SK-N-SH (cell line): Measurements from ENCODE around the gene AUTS2. TPM values are rescaled to one million over a fixed set of nuclear protein-coding genes. Genes with fewer than 3 reads are reported as not detected.

Source experiments
- CTCF ChIA-PET: fragments of 300-600, 350-600 bp; formaldehyde crosslinking; extraction: SDS; loops from one replicate; lab custom pipeline; 2021; lab: Yijun Ruan, JAX
- POLR2A ChIA-PET: fragments of 350-600 bp; sonication (Branson Sonifier 250); formaldehyde crosslinking; extraction: SDS; loops from one replicate; lab custom pipeline; 2020; ENCODE audit warnings: antibody characterized with exemption, inconsistent platforms; lab: Yijun Ruan, JAX
- DNase-seq: peaks from one replicate; pipeline ENCODE4 v3.0.0; 2012
- H2AFZ ChIP-seq: fragments of 200-600 bp; sonication (generic); 2 replicates; pipeline ENCODE4 v1.8.1; 2016; ENCODE audit warnings: antibody characterized with exemption, mild to moderate bottlenecking, low read depth
- H3F3A ChIP-seq: fragments of 200-600 bp; sonication (generic); replicated peaks from 2 replicates; pipeline ENCODE3; 2016; ENCODE audit warnings: antibody characterized with exemption, mild to moderate bottlenecking; ENCODE audit not compliant: insufficient read depth
- H3K27ac ChIP-seq, 2 experiments: fragments of 200-500 bp in 1 of 2; fragments of 200-600 bp in 1 of 2; sonication (Bioruptor generic) in 1 of 2; sonication (generic), shearing (Covaris generic) in 1 of 2; 2 replicates each; pipeline versions ENCODE4 v1.5.1 to v1.6.1; 2014 to 2016; ENCODE audit warnings: low read depth in 2 of 2, inconsistent platforms in 1 of 2, low read length in 1 of 2, mild to moderate bottlenecking in 1 of 2, mixed read lengths in 1 of 2
- H3K27me3 ChIP-seq: fragments of 200-600 bp; sonication (generic), shearing (Covaris generic); 2 replicates; pipeline ENCODE4 v1.6.1; 2016; ENCODE audit warnings: mixed run types; ENCODE audit not compliant: insufficient read depth
- H3K36me3 ChIP-seq, 2 experiments: fragments of 200-500 bp in 1 of 2; fragments of 200-600 bp in 1 of 2; sonication (Bioruptor generic) in 1 of 2; sonication (generic) in 1 of 2; replicated peaks in 1 of 2; 2 replicates each; pipeline versions ENCODE3 to v1.5.1; 2014 to 2016; ENCODE audit warnings: low read length in 1 of 2, mild to moderate bottlenecking in 1 of 2; ENCODE audit not compliant: insufficient read depth in 2 of 2, control insufficient read depth in 1 of 2
- H3K4me1 ChIP-seq, 2 experiments: fragments of 200-500 bp in 1 of 2; fragments of 200-600 bp in 1 of 2; sonication (Bioruptor generic) in 1 of 2; sonication (generic), shearing (Covaris generic) in 1 of 2; 2 replicates each; pipeline versions ENCODE4 v1.5.1 to v1.6.1; 2014 to 2016; ENCODE audit warnings: low read depth in 1 of 2, low read length in 1 of 2, mixed run types in 1 of 2; ENCODE audit not compliant: insufficient read depth in 2 of 2, control insufficient read depth in 1 of 2
- H3K4me2 ChIP-seq: fragments of 200-600 bp; sonication (generic), shearing (Covaris generic); 2 replicates; pipeline ENCODE4 v1.6.1; 2017; ENCODE audit warnings: mixed run types
- H3K4me3 ChIP-seq, 2 experiments: fragments of 200-500 bp in 1 of 2; fragments of 200-600 bp in 1 of 2; sonication (Bioruptor generic) in 1 of 2; sonication (generic), shearing (Covaris generic) in 1 of 2; 2 replicates each; pipeline versions ENCODE4 v1.5.1 to v1.8.1; 2014 to 2016; ENCODE audit warnings: low read depth in 2 of 2, inconsistent platforms in 1 of 2, low read length in 1 of 2, mild to moderate bottlenecking in 1 of 2, mixed read lengths in 1 of 2, moderate library complexity in 1 of 2
- H3K79me2 ChIP-seq: fragments of 200-600 bp; sonication (generic); 2 replicates; pipeline ENCODE4 v1.8.1; 2017; ENCODE audit warnings: mild to moderate bottlenecking; ENCODE audit not compliant: insufficient read depth
- H3K9ac ChIP-seq: fragments of 200-600 bp; sonication (generic); 2 replicates; pipeline ENCODE4 v1.6.1; 2017; ENCODE audit warnings: mixed run types
- H3K9me2 ChIP-seq: fragments of 200-600 bp; sonication (generic); 2 replicates; pipeline ENCODE4 v1.6.1; 2017; ENCODE audit warnings: mixed run types
- H3K9me3 ChIP-seq: fragments of 200-600 bp; sonication (generic); 2 replicates; pipeline ENCODE4 v1.6.1; 2017; ENCODE audit warnings: mixed run types, mild to moderate bottlenecking, moderate library complexity
- H4K20me1 ChIP-seq: fragments of 200-600 bp; sonication (generic); 2 replicates; pipeline ENCODE4 v1.6.1; 2017; ENCODE audit warnings: mild to moderate bottlenecking, mixed run types; ENCODE audit not compliant: insufficient read depth
- CHD2 ChIP-seq: fragments of 150-350 bp; IDR thresholded peaks from 2 replicates; pipeline ENCODE4 v1.6.1; 2018; ENCODE audit warnings: low read length; ENCODE audit not compliant: partially characterized antibody
- EP300 ChIP-seq, 2 experiments: IDR thresholded peaks; 2 replicates each; pipeline versions ENCODE4 v1.4.0 to v1.6.1; 2012; ENCODE audit warnings: borderline replicate concordance in 1 of 2, low read depth in 1 of 2, low read length in 1 of 2
- EZH2phosphoT487 ChIP-seq: fragments of 200-600 bp; sonication (generic); IDR thresholded peaks from 2 replicates; pipeline ENCODE4 v1.6.1; 2017; ENCODE audit warnings: low read depth, mixed run types, mild to moderate bottlenecking, antibody characterized with exemption, moderate library complexity, borderline replicate concordance
- FOSL2 ChIP-seq: IDR thresholded peaks from 2 replicates; pipeline ENCODE4 v1.4.0; 2012; ENCODE audit warnings: low read depth, mild to moderate bottlenecking, moderate library complexity, borderline replicate concordance
- FOXJ3 ChIP-seq: sonication (generic); formaldehyde crosslinking; IDR thresholded peaks from 2 replicates; pipeline ENCODE4 v1.5.1; 2020; ENCODE audit warnings: mild to moderate bottlenecking, missing genetic modification reagents
- FOXM1 ChIP-seq: IDR thresholded peaks from 2 replicates; pipeline ENCODE4 v1.4.0; 2012; ENCODE audit warnings: low read depth, mild to moderate bottlenecking
- GATA2 ChIP-seq: sonication (generic); formaldehyde crosslinking; IDR thresholded peaks from 2 replicates; pipeline ENCODE4 v1.5.0; 2020; ENCODE audit warnings: mild to moderate bottlenecking, missing genetic modification reagents
- MXI1 ChIP-seq: IDR thresholded peaks from 2 replicates; pipeline ENCODE4 v1.6.1; 2012; ENCODE audit warnings: mild to moderate bottlenecking, low read depth, low read length, improper control_type of control experiment
- NFIC ChIP-seq: IDR thresholded peaks from 2 replicates; pipeline ENCODE4 v1.4.0; 2012; ENCODE audit warnings: borderline replicate concordance
- POLR2AphosphoS5 ChIP-seq: IDR thresholded peaks from 2 replicates; pipeline ENCODE4 v1.6.1; 2012; ENCODE audit warnings: low read depth, low read length
- RAD21 ChIP-seq: IDR thresholded peaks from 2 replicates; pipeline ENCODE4 v1.6.1; 2012; ENCODE audit warnings: mild to moderate bottlenecking, low read length
- RFX5 ChIP-seq: IDR thresholded peaks from 2 replicates; pipeline ENCODE4 v1.6.1; 2012; ENCODE audit warnings: mild to moderate bottlenecking, improper control_type of control experiment, low read length
- SIN3A ChIP-seq: IDR thresholded peaks from 2 replicates; pipeline ENCODE4 v1.6.1; 2012; ENCODE audit warnings: low read depth, mild to moderate bottlenecking, low read length, moderate library complexity, borderline replicate concordance
- TAF1 ChIP-seq: IDR thresholded peaks from 2 replicates; pipeline ENCODE4 v1.6.1; 2012; ENCODE audit warnings: low read depth, mild to moderate bottlenecking, low read length, moderate library complexity, borderline replicate concordance
- TCF12 ChIP-seq: IDR thresholded peaks from 2 replicates; pipeline ENCODE4 v1.4.0; 2012
- TEAD4 ChIP-seq: IDR thresholded peaks from 2 replicates; pipeline ENCODE4 v1.4.0; 2012; ENCODE audit warnings: mild to moderate bottlenecking, borderline replicate concordance; ENCODE audit not compliant: insufficient read depth
- WGBS: methylation state at CpG from one replicate; pipeline ENCODE4 v1.1.6; 2017; ENCODE audit warnings: low lambda C conversion rate; 5-methylcytosine and 5-hydroxymethylcytosine counted together
- polyA plus RNA-seq, 3 experiments: library from polyadenylated mRNA; depleted of rRNA; stranded (reverse); fragments of >200 nt; gene quantifications; 2 replicates each; pipeline ENCODE4 v1.2.3, GENCODE V29; 2012
- TF ChIP-seq, protein P1 (sequence below): IDR thresholded peaks from 2 replicates; pipeline ENCODE4; 2012
- TF ChIP-seq, protein P2 (sequence below): fragments of 200-600 bp; sonication (generic); IDR thresholded peaks from 2 replicates; pipeline ENCODE4 v1.6.1; 2017; ENCODE audit warnings: antibody characterized with exemption, mild to moderate bottlenecking, moderate library complexity

AUTS2 gene
- polyA plus RNA-seq, 1 of the 3 experiments (the other 2 are of a cell fraction), result 15.6 TPM

DNA sequence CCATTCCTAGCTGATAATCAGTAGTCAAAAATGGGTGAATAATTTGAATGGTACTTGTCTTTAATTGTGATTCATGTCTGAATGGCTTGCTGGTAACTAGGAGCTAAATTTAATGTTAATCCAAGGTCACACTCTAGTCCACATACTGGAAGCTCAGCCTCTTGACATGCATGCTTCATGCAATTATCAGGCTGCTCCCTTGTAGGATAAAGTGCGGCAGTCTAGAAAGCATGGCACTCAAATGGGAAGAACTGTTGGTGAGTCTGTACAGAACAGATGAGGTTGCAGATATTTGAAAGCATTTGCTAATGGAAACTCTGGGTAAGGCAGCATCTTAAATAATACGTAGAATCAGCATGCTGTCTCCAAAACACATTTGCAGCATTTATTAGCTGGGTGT lies 499.4 kb downstream of the AUTS2 start:
- 0 out of 2 replicates have a peak, but pooled peaks cover 7% of the 10 kb centered on the region for H4K20me1 ChIP-seq
- peaks cover 26 to 28% of the 10 kb centered on the region in 2 experiments for H3K4me1 ChIP-seq
- no peak overlapping the region for H3K4me3 ChIP-seq
- no peaks in the 10 kb centered on the region for H3K27me3 ChIP-seq
- no peaks in the 10 kb centered on the region for H3K36me3 ChIP-seq
- no peak overlapping the region for H3K4me2 ChIP-seq
- H3K9me2 ChIP-seq, result no peaks in the 10 kb centered on the region
- peaks cover 18% of the 10 kb centered on the region for H3F3A ChIP-seq
- POLR2A ChIA-PET, result no interaction called here
- no peak for TF ChIP-seq SIN3A
- no peak for TF ChIP-seq RAD21
- TF ChIP-seq EP300 (IDR thresholded peaks at IDR 0.05; ENCODE audit: borderline replicate concordance in 1 of 2, low read depth in 1 of 2, low read length in 1 of 2), result no peak
- TF ChIP-seq GATA2 (CRISPR knock-in tag), result no peak; the same call in 1 of the 2 replicates
- TF ChIP-seq RFX5, result no peak
- TF ChIP-seq, all 33 proteins: peak for 0
- Histone ChIP-seq H3K27ac (no peak overlapping the region), H3K9ac (no peak overlapping the region), H3K9me3 (no peaks in the 10 kb centered on the region), H2AFZ (no peak overlapping the region), H3K79me2 (no peaks in the 10 kb centered on the region)
- 90% methylated on average over 2 of the region's 2 CpGs for WGBS
- CTCF ChIA-PET, result interaction anchor here (0.6 to 1.8 kb wide), 6 partner anchors 36 to 1609 kb away, joined by 3 to 7 read pairs (median 4); no protein-coding TSS in a partner anchor
- DNase-seq, result no peak

DNA sequence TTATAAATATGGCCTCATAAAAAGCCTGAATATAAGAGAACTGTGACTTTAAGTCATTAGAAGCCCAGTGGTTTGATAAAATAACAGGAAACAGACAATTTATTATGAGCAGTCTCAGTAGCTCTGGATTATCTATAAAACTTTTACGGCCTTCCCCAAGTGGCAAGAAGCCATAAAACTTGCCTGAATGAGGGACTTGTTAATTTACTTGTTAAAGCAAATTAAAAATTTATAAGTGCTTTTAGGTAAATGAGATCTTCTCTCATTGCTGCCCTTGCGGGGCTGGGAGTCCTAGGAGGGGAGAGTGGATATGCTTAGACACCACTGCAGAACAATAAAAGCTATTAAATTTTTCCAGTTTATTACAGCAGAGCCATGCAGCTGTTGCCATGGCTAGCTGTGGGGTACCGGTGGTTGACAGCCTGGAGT lies 499.9 kb downstream of the AUTS2 start:
- no peaks in the 10 kb centered on the region for H3K36me3 ChIP-seq
- no peaks in the 10 kb centered on the region for H3K9me2 ChIP-seq
- H2AFZ ChIP-seq, result no peak overlapping the region
- TF ChIP-seq FOXJ3 (CRISPR knock-in tag) (no peak), NFIC (no peak), TCF12 (no peak), TEAD4 (no peak), EZH2phosphoT487 (no peak), MXI1 (no peak), FOSL2 (no peak), CHD2 (no peak), POLR2AphosphoS5 (no peak), FOXM1 (no peak), TAF1 (no peak)
- TF ChIP-seq, protein P1, sequence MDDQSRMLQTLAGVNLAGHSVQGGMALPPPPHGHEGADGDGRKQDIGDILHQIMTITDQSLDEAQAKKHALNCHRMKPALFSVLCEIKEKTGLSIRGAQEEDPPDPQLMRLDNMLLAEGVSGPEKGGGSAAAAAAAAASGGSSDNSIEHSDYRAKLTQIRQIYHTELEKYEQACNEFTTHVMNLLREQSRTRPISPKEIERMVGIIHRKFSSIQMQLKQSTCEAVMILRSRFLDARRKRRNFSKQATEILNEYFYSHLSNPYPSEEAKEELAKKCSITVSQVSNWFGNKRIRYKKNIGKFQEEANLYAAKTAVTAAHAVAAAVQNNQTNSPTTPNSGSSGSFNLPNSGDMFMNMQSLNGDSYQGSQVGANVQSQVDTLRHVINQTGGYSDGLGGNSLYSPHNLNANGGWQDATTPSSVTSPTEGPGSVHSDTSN, result no peak
- TF ChIP-seq, protein P2, sequence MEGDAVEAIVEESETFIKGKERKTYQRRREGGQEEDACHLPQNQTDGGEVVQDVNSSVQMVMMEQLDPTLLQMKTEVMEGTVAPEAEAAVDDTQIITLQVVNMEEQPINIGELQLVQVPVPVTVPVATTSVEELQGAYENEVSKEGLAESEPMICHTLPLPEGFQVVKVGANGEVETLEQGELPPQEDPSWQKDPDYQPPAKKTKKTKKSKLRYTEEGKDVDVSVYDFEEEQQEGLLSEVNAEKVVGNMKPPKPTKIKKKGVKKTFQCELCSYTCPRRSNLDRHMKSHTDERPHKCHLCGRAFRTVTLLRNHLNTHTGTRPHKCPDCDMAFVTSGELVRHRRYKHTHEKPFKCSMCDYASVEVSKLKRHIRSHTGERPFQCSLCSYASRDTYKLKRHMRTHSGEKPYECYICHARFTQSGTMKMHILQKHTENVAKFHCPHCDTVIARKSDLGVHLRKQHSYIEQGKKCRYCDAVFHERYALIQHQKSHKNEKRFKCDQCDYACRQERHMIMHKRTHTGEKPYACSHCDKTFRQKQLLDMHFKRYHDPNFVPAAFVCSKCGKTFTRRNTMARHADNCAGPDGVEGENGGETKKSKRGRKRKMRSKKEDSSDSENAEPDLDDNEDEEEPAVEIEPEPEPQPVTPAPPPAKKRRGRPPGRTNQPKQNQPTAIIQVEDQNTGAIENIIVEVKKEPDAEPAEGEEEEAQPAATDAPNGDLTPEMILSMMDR, result no peak
- TF ChIP-seq, all 33 proteins: peak for 0
- no peak overlapping the region for H3K9ac ChIP-seq
- 0 out of 2 replicates have a peak, but pooled peaks cover 3% of the 10 kb centered on the region for H4K20me1 ChIP-seq
- no peaks in the 10 kb centered on the region for H3K27me3 ChIP-seq
- CTCF ChIA-PET, result interaction anchor here (0.6 to 1.8 kb wide), 6 partner anchors 35 to 1610 kb away, joined by 3 to 7 read pairs (median 4); no protein-coding TSS in a partner anchor
- H3K4me3 ChIP-seq, result no peak overlapping the region
- 69% methylated on average over 3 of the region's 3 CpGs for WGBS
- no peaks in the 10 kb centered on the region for H3K9me3 ChIP-seq
- no peak overlapping the region for H3K27ac ChIP-seq
- H3K4me2 ChIP-seq, result no peak overlapping the region
- POLR2A ChIA-PET, result no interaction called here
- H3K4me1 ChIP-seq, result peaks cover 23 to 24% of the 10 kb centered on the region in 2 experiments
- DNase-seq, result no peak
- no peaks in the 10 kb centered on the region for H3K79me2 ChIP-seq
- H3F3A ChIP-seq, result peaks cover 13% of the 10 kb centered on the region
